T47D (cell line): ENCODE results near the gene CLEC2L.

Experiments
- DNase-seq, 2 experiments: peaks; one replicate each; pipeline versions ENCODE4 v3.0.0 to v3.0.0-alpha.2; 2011 to 2012; ENCODE audit warnings: low read depth in 1 of 2, low spot score in 1 of 2
- JUND ChIP-seq: IDR thresholded peaks from 2 replicates; pipeline ENCODE4 v1.6.1; 2012; ENCODE audit warnings: low read depth
- in situ Hi-C: cut with HindIII; loops from 2 replicates; pipeline ENCODE4 v1.10.0; 2016; ENCODE audit warnings: low sequenced_read_pairs, low pct_unique_long_range_greater_than_20kb

Gene CLEC2L

DNA sequence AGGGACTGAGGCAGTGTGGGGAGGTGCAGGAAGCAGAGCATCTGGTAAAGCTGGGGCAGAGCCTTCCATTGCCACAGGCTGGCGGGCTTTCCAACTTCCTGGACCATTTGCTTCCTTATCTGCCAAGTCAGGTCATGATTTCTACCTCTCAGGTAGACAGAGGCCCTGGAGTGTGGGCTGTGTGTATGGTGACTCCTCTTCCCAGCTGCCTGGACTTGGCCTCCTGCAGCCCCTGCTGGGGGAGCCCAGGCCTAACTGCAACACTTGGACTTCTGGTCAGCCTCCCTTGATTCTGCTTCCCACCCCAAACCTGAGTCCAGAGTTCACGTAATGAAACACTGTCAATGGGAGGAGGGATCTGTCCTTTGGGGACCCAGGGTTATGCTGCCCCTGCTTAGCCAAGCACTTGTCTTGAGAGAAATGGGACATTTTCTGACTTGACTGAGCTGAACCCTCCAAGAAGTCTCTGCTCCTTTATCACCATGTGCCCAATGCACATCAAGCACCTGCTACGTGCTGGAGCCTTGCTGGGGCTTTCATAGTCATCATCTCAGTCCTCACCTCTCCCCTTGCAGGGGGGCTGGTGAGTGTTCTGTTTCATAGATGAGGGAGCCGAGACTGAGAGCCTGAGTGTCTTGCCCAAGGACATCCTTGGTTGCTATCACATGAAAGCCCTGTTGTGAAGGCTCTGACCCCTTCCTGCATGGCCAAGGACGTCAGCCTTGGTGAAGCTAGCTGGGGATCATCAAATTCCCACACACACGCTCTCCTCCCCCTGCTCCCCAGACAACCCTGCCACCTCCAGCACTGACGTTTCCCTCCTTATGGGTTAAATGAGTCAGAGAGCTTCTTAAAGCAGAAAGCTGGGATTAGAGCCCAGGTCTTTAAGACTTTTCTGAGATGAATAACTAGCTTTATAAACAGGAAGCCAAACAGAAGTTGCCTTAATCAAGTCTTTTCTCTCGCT, 3.4 kb downstream of the CLEC2L start:
- in situ Hi-C loops, result no loop called here
- DNase-seq, result no peak
- TF ChIP-seq JUND, result no peak

DNA sequence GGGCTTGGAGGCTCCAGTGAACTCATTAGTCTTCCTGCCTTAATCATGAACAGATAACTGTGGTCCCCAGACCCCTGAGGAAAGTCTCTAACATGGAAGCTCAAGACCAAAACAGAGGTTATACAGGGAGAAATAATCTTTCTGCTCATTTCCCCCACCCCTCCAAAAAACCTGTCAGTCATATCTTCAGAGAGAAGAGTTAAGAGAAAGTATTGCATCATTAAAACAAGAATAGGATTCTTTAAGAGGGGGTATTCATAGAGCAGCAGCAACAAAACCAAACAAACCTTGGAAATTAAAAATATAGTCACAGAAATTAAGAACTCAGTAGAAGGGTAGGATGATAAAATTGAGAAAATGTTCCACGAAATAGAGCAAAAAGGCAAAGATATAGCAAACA, 7.6 kb downstream of the CLEC2L start:
- no peak for TF ChIP-seq JUND

GRCh38 chr7:139532636-139533155, 9.2 kb downstream of the CLEC2L start:
- in situ Hi-C loops, result no loop called here
- TF ChIP-seq JUND, result no peak
- no peak for DNase-seq

More for the DNA sequence above, 7.6 kb downstream of the CLEC2L start:
- in situ Hi-C loops, result no loop called here
- no peak for DNase-seq

DNA sequence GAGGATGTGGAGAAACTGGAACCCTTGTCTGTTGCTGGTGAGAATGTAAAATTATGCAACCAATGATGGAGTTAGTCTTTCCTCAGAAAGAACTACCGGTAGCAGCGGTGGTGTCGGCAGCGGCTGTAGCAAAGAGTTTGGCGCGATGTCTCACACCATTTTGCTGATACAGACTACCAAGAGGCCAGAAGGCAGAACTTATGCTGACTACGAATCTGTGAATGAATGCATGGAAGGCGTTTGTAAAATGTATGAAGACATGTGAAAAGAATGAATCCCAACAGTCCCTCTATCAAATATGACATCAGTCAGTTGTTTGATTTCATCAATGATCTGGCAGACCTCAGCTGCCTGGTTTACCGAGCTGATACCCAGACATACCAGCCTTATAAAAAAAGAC, 10.6 kb downstream of the CLEC2L start:
- TF ChIP-seq JUND, result no peak
- in situ Hi-C loops, result no loop called here
- no peak for DNase-seq

- in situ Hi-C loops, result no loop called here
- TF ChIP-seq JUND, result no peak
- DNase-seq, result no peak
Observed at GRCh38 chr7:139534966-139535651, 11.6 kb downstream of the CLEC2L start.

GRCh38 chr7:139536152-139536551, 12.7 kb downstream of the CLEC2L start:
- in situ Hi-C loops, result no loop called here
- TF ChIP-seq JUND, result no peak
- no peak for DNase-seq

DNA sequence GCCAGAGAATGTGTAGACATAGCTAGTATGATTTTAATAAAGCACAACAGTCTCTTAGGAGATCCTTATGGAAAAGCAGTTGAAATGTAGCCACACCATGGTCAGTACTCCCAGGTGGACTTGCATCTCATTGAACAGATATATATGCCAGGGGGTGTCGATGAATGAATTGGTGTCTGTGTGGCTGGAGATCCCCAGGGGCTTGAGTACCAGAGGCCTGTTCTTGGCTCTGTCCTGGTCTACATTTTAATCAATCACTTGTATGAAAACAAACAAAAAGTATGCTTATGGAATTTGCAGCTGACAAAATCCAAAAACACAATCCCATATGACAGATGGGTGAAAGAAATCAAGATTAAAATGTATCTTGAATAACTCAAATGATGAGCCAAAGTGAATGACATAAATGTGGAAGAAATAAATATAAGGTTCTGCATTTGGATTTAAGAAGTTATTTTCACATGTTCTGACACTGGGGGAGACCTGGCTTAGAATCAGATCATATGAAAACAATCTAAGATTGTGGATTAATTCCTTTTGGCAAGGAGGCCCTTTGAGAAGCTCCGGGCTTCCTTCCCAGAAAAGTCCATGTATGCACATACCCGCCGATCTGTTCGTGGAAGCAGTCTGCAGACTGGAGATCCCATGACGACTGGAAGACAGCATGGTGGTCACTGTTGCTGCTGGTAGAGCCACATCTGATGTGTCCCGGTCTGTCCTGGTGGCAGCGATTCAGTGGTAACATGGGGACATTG, 15.6 kb downstream of the CLEC2L start:
- no peak for DNase-seq
- TF ChIP-seq JUND, result no peak
- in situ Hi-C loops, result no loop called here

- in situ Hi-C loops, result no loop called here
- no peak for TF ChIP-seq JUND
- DNase-seq, result no peak
Observed at GRCh38 chr7:139540203-139540602, 16.7 kb downstream of the CLEC2L start.

DNA sequence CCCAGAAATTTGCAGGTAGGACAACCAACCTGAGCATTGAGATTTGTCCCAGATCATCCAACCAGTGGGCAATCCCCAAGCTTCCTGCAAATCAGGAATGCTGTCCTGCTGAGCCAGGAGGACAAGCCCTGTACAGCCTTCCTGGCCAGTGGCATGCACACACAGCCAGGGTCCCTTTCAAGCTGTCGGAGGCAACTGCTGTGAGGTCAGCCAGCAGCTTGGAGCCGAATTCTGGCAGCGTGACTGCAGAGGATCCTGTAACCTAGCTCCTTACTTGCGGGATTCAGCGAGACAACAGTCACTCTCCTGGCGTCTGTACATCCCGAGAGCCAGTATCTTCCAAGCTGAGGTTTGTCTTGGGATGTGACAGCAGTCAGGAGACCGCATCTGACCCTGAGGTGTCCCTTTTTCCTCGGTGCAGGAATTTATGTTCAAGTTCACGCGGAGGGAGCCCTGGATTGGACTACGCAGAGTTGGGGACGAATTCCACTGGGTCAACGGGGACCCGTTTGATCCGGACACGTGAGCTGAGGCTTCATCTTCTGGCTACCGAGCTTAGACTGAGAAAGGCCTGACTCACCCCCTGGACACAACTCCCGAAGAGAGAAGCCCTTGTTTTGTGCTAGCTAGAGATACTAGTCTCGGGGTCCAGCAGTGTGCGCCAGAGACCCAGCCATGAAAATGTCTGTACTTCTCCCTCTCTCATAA, 18.3 kb downstream of the CLEC2L start:
- TF ChIP-seq JUND, result no peak
- in situ Hi-C loops, result no loop called here
- no peak for DNase-seq

GRCh38 chr7:139542308-139543151, 19.0 kb downstream of the CLEC2L start:
- DNase-seq, result no peak
- in situ Hi-C loops, result no loop called here
- TF ChIP-seq JUND, result no peak
